H9 (cell line): ENCODE results near the gene TYMP. TPM values are rescaled to one million over a fixed set of nuclear protein-coding genes. Genes with fewer than 3 reads are reported as not detected.

Experiments used
- DNase-seq: peaks from one replicate; pipeline ENCODE4 v3.0.0-alpha.2; 2017
- H2AFZ ChIP-seq: one replicate; pipeline ENCODE4 v1.6.1; 2013; ENCODE audit warnings: mild to moderate bottlenecking, low read length, control low read depth, moderate library complexity
- H2AK5ac ChIP-seq: 2 replicates; pipeline ENCODE4 v1.6.1; 2013; ENCODE audit warnings: low read length, control low read depth, mixed read lengths; ENCODE audit not compliant: insufficient read length
- H2BK120ac ChIP-seq: one replicate; pipeline ENCODE4 v1.6.1; 2013; ENCODE audit warnings: low read depth, mild to moderate bottlenecking, low read length, control low read depth, inconsistent platforms; ENCODE audit not compliant: poor library complexity, severe bottlenecking
- H2BK12ac ChIP-seq: 2 replicates; pipeline ENCODE4 v1.6.1; 2013; ENCODE audit warnings: low read length, control low read depth, mixed read lengths, low read depth; ENCODE audit not compliant: insufficient read length
- H2BK15ac ChIP-seq: 2 replicates; pipeline ENCODE4 v1.6.1; 2013; ENCODE audit warnings: low read depth, low read length, control low read depth
- H2BK20ac ChIP-seq: one replicate; pipeline ENCODE4 v1.6.1; 2013; ENCODE audit warnings: low read depth, mild to moderate bottlenecking, low read length, control low read depth, inconsistent platforms; ENCODE audit not compliant: poor library complexity, severe bottlenecking
- H2BK5ac ChIP-seq: 2 replicates; pipeline ENCODE4 v1.6.1; 2013; ENCODE audit warnings: low read length, control low read depth, mixed read lengths; ENCODE audit not compliant: insufficient read length
- H3K14ac ChIP-seq: 2 replicates; pipeline ENCODE4 v1.6.1; 2013; ENCODE audit warnings: low read length, control low read depth; ENCODE audit not compliant: insufficient read depth
- H3K18ac ChIP-seq: 2 replicates; pipeline ENCODE4 v1.6.1; 2013; ENCODE audit warnings: low read depth, mild to moderate bottlenecking, mixed read lengths, low read length, control low read depth; ENCODE audit not compliant: insufficient read length
- H3K23ac ChIP-seq: 2 replicates; pipeline ENCODE4 v1.6.1; 2013; ENCODE audit warnings: low read length, control low read depth, mixed read lengths, low read depth; ENCODE audit not compliant: insufficient read length
- H3K23me2 ChIP-seq: 2 replicates; pipeline ENCODE4 v1.6.1; 2013; ENCODE audit warnings: low read depth, mild to moderate bottlenecking, mixed read lengths, low read length, control low read depth; ENCODE audit not compliant: insufficient read length, poor library complexity, severe bottlenecking
- H3K27ac ChIP-seq: 2 replicates; pipeline ENCODE4 v1.5.1; 2013; ENCODE audit warnings: low read length, control low read depth, mixed read lengths, low read depth; ENCODE audit not compliant: insufficient read length
- H3K27me3 ChIP-seq: 2 replicates; pipeline ENCODE4 v1.6.1; 2013; ENCODE audit warnings: low read length, control low read depth, inconsistent platforms; ENCODE audit not compliant: insufficient read depth
- H3K4ac ChIP-seq: 2 replicates; pipeline ENCODE4 v1.6.1; 2013; ENCODE audit warnings: low read depth, mild to moderate bottlenecking, control low read depth, inconsistent platforms, low read length, moderate library complexity
- H3K4me1 ChIP-seq: 2 replicates; pipeline ENCODE4 v1.6.1; 2013; ENCODE audit warnings: low read length, control low read depth, inconsistent platforms; ENCODE audit not compliant: insufficient read depth
- H3K4me2 ChIP-seq: 2 replicates; pipeline ENCODE4 v1.6.1; 2013; ENCODE audit warnings: low read length, control low read depth, mixed read lengths; ENCODE audit not compliant: insufficient read length, insufficient read depth
- H3K56ac ChIP-seq: 2 replicates; pipeline ENCODE4 v1.6.1; 2013; ENCODE audit warnings: low read depth, mild to moderate bottlenecking, mixed read lengths, low read length, control low read depth; ENCODE audit not compliant: insufficient read length
- H3K79me1 ChIP-seq: 2 replicates; pipeline ENCODE4 v1.6.1; 2013; ENCODE audit warnings: low read depth, mild to moderate bottlenecking, moderate library complexity, low read length, control low read depth, inconsistent platforms; ENCODE audit not compliant: insufficient read depth, poor library complexity, severe bottlenecking
- H3K79me2 ChIP-seq: 2 replicates; pipeline ENCODE4 v1.6.1; 2013; ENCODE audit warnings: low read length, control low read depth, inconsistent platforms; ENCODE audit not compliant: insufficient read depth
- H3K9ac ChIP-seq: 2 replicates; pipeline ENCODE4 v1.6.1; 2013; ENCODE audit warnings: low read length, control low read depth, mixed read lengths; ENCODE audit not compliant: insufficient read length; ENCODE audit errors: extremely low read depth
- H3K9me3 ChIP-seq: one replicate; pipeline ENCODE4 v1.6.1; 2013; ENCODE audit warnings: low read depth, low read length, inconsistent platforms; ENCODE audit not compliant: control insufficient read depth
- H3T11ph ChIP-seq: one replicate; pipeline ENCODE4 v1.6.1; 2013; ENCODE audit warnings: mild to moderate bottlenecking, low read length, control low read depth, inconsistent platforms
- H4K20me1 ChIP-seq: one replicate; pipeline ENCODE4 v1.6.1; 2013; ENCODE audit not compliant: control insufficient read depth, insufficient read length, insufficient read depth
- H4K5ac ChIP-seq: 2 replicates; pipeline ENCODE4 v1.6.1; 2013; ENCODE audit warnings: low read depth, mild to moderate bottlenecking, mixed read lengths, low read length, control low read depth; ENCODE audit not compliant: insufficient read length
- H4K8ac ChIP-seq: replicated peaks from 2 replicates; pipeline ENCODE4 v1.6.1; 2013; ENCODE audit warnings: low read length, control low read depth, mixed read lengths, low read depth; ENCODE audit not compliant: insufficient read length
- H4K91ac ChIP-seq: 2 replicates; pipeline ENCODE4 v1.6.1; 2013; ENCODE audit warnings: low read depth, mild to moderate bottlenecking, moderate library complexity, mixed read lengths, low read length, control low read depth; ENCODE audit not compliant: insufficient read length
- H3K27ac Mint-ChIP-seq, 3 experiments: 2 replicates in 2 of 3; 3 replicates in 1 of 3; pipeline ENCODE4 v1.8.0; 2020 to 2021; ENCODE audit warnings: mixed read lengths in 3 of 3, mild to moderate bottlenecking in 1 of 3, moderate library complexity in 1 of 3
- H3K27me3 Mint-ChIP-seq: 2 replicates; pipeline ENCODE4 v1.8.0; 2021; ENCODE audit warnings: low read depth, mild to moderate bottlenecking, moderate library complexity, mixed read lengths
- H3K36me3 Mint-ChIP-seq, 3 experiments: 2 replicates in 2 of 3; 3 replicates in 1 of 3; pipeline ENCODE4 v1.8.0; 2020 to 2021; ENCODE audit warnings: low read depth in 3 of 3, mixed read lengths in 3 of 3; ENCODE audit not compliant: insufficient read depth in 1 of 3
- H3K4me1 Mint-ChIP-seq, 2 experiments: 2 replicates each; pipeline ENCODE4 v1.8.0; 2020; ENCODE audit warnings: mixed read lengths in 2 of 2
- H3K4me3 Mint-ChIP-seq, 2 experiments: 2 replicates in 1 of 2; 3 replicates in 1 of 2; pipeline ENCODE4 v1.8.0; 2020 to 2021; ENCODE audit warnings: mild to moderate bottlenecking in 2 of 2, mixed read lengths in 2 of 2, moderate library complexity in 1 of 2
- H3K9me3 Mint-ChIP-seq, 2 experiments: 2 replicates in 1 of 2; 3 replicates in 1 of 2; pipeline ENCODE4 v1.8.0; 2020; ENCODE audit warnings: mild to moderate bottlenecking in 2 of 2, mixed read lengths in 2 of 2, moderate library complexity in 1 of 2
- CTCF ChIP-seq: fragments of 200-600 bp; sonication (generic); conservative IDR thresholded peaks from 3 replicates; pipeline ENCODE4 v1.8.0; 2021; ENCODE audit warnings: antibody characterized with exemption, mild to moderate bottlenecking
- WGBS: extraction: QIAGEN DNeasy Blood & Tissue Kit; methylation state at CpG from one replicate; pipeline ENCODE4 v1.1.7; 2013; ENCODE audit warnings: missing lambda C conversion rate, low lambda C conversion rate, mixed read lengths; ENCODE audit not compliant: insufficient read length; ENCODE audit errors: extremely low coverage; 5-methylcytosine and 5-hydroxymethylcytosine counted together
- total RNA-seq: library from RNA; stranded (reverse); gene quantifications from 2 replicates; pipeline ENCODE4 v1.2.1, GENCODE V29; 2021

TYMP gene
- total RNA-seq, 1 experiment from 2014 or later, result 1.0 TPM

DNA sequence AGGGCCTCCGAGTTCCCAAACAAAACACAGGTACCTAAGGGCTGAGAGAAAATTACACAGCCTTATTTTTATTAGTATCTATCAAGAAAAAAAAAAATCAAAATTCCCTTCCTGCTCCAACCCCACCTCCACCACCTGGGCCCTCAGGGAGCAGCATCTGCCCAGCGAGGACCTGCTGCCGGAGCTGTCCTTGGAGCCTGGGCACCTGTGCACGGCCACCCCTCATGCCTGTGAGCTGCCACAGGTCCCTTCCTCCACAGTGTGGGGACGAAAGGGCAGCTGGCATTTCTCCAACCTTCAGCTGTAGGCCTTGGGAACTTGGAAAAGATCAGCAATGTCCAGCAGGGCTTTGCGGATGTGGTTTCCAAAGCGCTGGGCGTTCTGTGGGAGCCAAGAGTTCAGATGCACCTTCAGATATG is 39.2 kb upstream of the TYMP start:
- no peak overlapping the region for H2BK20ac ChIP-seq
- H3K4ac ChIP-seq, result no peak overlapping the region
- H3K4me2 ChIP-seq, result no peak overlapping the region
- no peak overlapping the region for H4K91ac ChIP-seq
- H3K9me3 ChIP-seq, result no peaks in the 10 kb centered on the region
- no peak for TF ChIP-seq CTCF
- H3K56ac ChIP-seq, result no peak overlapping the region
- H2BK5ac ChIP-seq, result no peak overlapping the region
- no peaks in the 10 kb centered on the region for H3K4me1 Mint-ChIP-seq
- no peak overlapping the region for H2BK120ac ChIP-seq
- no peak overlapping the region for H2AFZ ChIP-seq
- no peaks in the 10 kb centered on the region for H3K27me3 ChIP-seq
- H4K5ac ChIP-seq, result no peak overlapping the region
- DNase-seq, result no peak
- no peaks in the 10 kb centered on the region for H3K79me2 ChIP-seq
- no CpG with 5 or more reads among the region's 8 CpGs for WGBS
- H4K20me1 ChIP-seq, result no peaks in the 10 kb centered on the region
- peaks cover 13 to 60% (median 51%) of the 10 kb centered on the region in 3 experiments; a peak in 6 of 7 replicates for H3K36me3 Mint-ChIP-seq
- no peak overlapping the region for H2AK5ac ChIP-seq
- H3K23ac ChIP-seq, result no peak overlapping the region
- no peak overlapping the region for H3K14ac ChIP-seq
- no peak overlapping the region for H3K4me3 Mint-ChIP-seq
- H2BK15ac ChIP-seq, result no peak overlapping the region
- no peak overlapping the region for H3K9ac ChIP-seq
- no peak overlapping the region for H3K18ac ChIP-seq
- H3K9me3 Mint-ChIP-seq, result no peaks in the 10 kb centered on the region
- H3T11ph ChIP-seq, result no peak overlapping the region
- H2BK12ac ChIP-seq, result no peak overlapping the region
- H3K27ac ChIP-seq, result no peak overlapping the region
- H3K23me2 ChIP-seq, result no peaks in the 10 kb centered on the region
- H3K79me1 ChIP-seq, result no peaks in the 10 kb centered on the region
- H3K4me1 ChIP-seq, result no peaks in the 10 kb centered on the region
- no peak overlapping the region for H4K8ac ChIP-seq
- H3K27me3 Mint-ChIP-seq, result peaks cover 5% of the 10 kb centered on the region
- no peak overlapping the region; a peak in 1 of 7 replicates for H3K27ac Mint-ChIP-seq
